HG03521 (cell line): ENCODE measurements around the gene ZNF414.

ENCODE experiments used
- ATAC-seq: cut with Tn5 transposase; IDR thresholded peaks from one replicate; pipeline ENCODE4 v1.9.1; 2021; ENCODE audit warnings: mild to moderate bottlenecking, moderate library complexity; ENCODE audit not compliant: unreplicated experiment

The ZNF414 gene

DNA sequence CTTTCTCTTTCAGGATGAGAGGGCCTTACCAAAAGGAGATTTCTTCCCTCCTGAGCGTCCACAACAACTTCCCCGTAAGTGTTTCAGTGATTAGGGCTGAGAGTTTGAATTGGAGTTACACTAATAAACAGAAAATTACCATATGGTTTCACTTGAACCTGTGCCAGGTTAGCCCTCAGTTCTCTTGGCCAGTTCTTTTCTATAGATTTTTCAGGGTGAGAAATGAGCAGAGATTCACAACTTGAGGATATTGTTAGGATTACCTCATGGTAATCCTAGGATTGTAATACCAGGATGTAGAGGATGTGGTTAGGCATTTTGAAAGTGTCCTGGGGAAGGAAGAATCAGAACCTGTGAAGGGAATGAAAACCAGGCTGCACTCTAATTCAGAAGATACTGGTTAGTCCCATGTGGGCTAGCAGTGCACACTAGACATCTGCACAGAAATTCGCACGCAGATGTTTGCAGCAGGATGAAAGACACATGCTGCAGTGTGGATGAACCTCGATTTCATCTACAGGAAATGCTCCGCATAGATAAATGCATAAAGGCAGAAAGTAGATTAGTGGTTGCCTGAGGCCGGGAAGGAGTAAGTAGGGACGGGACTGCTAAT, 45.1 kb downstream of the ZNF414 start:
- ATAC-seq: no peak

DNA sequence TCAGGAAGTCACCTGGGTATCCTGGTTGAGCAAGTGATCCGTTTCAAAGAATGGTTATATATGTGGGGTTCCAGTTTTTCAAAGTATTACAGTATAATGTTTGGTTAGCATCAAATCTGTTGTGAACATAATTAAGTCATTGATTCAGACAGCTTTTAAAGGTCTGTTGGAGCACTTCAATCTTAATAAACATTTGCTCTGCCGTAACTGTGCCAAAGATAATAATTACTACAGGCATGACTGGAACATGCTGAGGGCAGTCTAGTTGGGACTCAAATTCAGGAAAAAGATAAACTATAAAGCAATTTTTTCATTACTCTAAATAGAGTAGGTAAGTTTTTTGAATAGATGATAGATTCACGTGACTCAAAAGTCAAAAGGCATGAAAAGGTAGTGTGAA, 45.8 kb downstream of the ZNF414 start:
- ATAC-seq: no peak

DNA sequence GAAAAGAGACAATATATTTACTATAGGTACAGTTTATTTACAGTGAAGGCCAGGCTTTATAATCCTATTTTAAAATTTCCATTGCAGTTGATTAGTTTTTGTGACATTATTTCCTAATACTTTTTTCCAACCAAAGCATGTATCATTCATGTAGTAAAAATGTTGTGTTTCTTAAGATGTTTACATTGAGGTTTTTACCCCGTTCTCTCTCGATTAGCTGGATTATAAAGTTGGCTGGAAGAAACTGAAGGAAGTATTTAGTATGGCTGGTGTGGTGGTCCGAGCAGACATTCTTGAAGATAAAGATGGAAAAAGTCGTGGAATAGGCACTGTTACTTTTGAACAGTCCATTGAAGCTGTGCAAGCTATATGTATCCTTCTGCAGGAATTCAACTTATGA, 47.9 kb downstream of the ZNF414 start:
- no peak for ATAC-seq

DNA sequence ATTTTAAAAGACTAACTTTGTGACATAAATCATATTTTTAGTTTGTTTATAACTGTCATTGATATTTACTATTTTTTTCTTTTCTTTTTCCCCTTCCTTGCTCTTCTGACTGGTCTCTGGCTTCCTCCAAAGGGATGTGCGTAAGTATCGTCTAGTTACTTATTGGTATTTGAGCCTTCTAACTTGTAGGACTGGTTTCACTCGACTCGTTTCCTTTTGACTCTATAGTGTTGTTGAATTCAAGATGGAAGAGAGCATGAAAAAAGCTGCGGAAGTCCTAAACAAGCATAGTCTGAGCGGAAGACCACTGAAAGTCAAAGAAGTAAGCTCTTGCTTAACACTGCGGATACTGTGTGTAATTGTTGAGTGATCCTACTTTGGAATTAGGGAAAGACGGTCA, 50.6 kb downstream of the ZNF414 start:
- no peak for ATAC-seq

DNA sequence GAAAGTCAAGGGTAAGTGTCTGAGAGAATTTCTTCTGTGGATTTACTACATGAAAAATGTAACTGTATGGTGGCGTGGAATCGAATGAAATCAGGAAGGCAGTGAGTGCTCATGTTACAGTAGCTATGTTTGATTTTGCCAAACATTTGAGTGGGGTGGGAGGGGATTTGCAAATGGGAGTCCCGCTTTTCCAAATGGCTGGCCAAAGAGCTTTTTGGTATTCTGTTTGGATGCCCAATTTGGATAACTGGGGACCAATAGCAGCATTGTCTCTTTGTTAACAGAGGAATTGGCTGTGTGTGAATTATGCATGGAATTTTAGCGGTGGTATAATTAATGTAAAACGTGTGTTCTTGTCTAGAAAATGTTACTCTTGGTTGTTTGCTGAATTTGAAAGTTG, 51.4 kb downstream of the ZNF414 start:
- ATAC-seq: no peak

DNA sequence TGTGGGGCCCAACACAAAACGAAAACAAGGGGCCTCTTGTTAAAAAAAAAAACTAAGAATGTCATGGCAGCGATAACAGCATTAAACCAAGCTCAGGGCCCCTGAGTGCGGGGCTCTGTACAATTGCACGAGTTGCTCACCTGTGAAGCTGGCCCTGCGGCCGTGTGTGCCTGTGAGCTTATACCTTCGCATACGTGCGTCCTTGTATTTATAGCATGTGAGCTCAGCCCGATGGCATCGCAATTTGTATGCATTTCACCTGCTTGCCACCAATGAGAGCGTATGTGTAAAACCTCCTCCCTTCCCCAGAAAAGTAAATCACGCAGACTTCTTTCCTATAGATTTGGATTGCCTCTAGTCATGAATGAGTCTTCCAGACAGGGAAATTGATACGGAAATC, 52.1 kb downstream of the ZNF414 start:
- ATAC-seq: no peak

DNA sequence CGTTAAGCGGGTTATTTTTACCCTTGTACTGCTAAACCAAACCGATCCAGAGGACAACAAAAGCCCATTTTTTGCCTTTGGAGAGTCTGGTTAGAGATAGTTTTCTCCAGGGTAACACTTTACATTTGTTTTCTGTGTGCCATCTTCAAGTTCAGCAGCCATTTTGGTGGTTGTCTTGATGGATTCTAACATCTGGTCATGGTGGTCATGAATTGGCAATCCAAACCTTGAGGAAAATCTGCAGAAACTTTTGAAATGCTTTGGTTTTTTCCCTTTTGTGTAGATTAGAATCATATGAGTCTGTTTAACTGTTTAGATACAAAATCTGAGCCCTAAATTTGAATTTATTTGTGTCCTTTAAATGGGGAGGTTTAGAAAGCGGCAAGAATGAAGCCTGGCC, 52.6 kb downstream of the ZNF414 start:
- no peak for ATAC-seq

DNA sequence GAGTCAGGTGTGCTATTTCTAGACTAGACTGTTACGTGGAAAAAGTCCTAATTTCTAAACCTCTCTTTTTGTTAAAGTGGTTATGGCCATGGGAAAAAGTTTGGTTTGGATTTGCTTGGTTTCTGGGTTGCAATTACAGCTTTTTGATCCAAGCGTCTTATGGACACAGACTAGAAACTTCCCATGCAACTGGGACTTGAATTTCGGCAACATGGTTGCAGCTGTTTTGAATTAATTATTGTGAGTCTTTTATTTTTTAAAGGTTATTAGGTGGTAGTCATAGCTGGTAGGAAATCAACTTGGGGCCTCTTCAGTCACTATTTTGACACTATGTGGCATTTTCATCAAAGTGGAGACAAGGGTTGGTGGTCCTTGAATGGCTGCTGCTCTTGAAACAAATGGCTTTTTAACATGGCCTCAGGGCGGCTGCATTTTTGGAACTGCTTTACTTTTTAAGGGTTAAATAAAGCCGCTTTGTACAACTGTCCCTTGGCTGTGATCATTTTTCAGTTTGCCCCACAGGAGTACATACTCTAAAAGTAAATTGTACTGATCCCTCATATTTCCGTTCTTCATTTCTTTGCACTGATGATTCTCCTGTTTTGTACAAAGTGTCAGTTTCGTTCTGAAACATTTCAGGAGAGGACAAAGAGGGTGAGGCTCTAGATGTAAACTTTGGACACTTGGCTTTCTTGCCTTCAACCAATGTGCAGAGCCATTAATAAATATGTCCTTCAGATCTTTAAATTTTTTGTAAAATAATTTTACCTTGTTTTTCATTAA, 53.3 kb downstream of the ZNF414 start:
- no peak for ATAC-seq
